Breast epithelium (tissue), 3 donors: Measurements from ENCODE around the gene PTPRM.

Experiments
- POLR2A ChIP-seq: fragments of 450-650 bp; IDR thresholded peaks from one replicate; pipeline ENCODE4 v1.6.1; 2016; ENCODE audit warnings: antibody characterized with exemption, mild to moderate bottlenecking, moderate library complexity
- TF ChIP-seq, protein P1 (sequence below), 3 donors: fragments of 450-650 bp; IDR thresholded peaks; one replicate each; pipeline ENCODE4 v1.5.1; 2016 to 2017; ENCODE audit warnings: antibody characterized with exemption in 3 of 3, mild to moderate bottlenecking in 3 of 3, moderate library complexity in 3 of 3

DNA sequence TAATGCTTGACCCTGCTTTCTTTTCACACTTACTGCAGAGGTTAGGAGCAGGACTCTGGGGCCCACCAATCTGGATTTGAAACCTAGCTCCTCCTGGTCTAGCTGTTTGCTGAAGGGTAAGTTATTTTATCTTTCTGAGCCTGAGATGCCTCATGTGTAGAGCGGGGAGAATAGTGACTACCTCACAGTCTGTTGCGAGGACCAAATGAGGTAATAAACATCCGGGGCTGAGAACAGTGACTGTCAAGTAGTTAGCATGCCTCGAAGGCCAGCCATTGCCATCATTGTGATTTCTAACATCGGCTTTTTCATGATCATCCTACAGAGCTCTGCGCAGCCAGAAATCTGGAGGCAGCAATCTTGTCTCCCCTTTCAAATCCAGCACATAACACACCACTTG, 32.9 kb downstream of the PTPRM start:
- TF ChIP-seq, protein P1, sequence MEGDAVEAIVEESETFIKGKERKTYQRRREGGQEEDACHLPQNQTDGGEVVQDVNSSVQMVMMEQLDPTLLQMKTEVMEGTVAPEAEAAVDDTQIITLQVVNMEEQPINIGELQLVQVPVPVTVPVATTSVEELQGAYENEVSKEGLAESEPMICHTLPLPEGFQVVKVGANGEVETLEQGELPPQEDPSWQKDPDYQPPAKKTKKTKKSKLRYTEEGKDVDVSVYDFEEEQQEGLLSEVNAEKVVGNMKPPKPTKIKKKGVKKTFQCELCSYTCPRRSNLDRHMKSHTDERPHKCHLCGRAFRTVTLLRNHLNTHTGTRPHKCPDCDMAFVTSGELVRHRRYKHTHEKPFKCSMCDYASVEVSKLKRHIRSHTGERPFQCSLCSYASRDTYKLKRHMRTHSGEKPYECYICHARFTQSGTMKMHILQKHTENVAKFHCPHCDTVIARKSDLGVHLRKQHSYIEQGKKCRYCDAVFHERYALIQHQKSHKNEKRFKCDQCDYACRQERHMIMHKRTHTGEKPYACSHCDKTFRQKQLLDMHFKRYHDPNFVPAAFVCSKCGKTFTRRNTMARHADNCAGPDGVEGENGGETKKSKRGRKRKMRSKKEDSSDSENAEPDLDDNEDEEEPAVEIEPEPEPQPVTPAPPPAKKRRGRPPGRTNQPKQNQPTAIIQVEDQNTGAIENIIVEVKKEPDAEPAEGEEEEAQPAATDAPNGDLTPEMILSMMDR (IDR thresholded peaks at IDR 0.05): no peak
- no peak for TF ChIP-seq POLR2A
